ENCODE results near the gene IGFLR1. TPM values are rescaled to one million over a fixed set of nuclear protein-coding genes. Genes with fewer than 3 reads are reported as not detected.
"Not testable (repeated sequence)": the region's sequence is repeated elsewhere in the genome, so short reads cannot be mapped to it uniquely, and the experiment has no call there.

Gene IGFLR1
- total and polyA plus RNA-seq, 3 experiments from 2014 or later = 96.7 to 110 (median 108) TPM

- POLR2A ChIA-PET = no interaction called here
- Histone ChIP-seq H3K4me3 (ENCODE audit: low read length) (peak overlapping the region; percentile 65), H3K36me3 (ENCODE audit: insufficient read depth, low read length) (no peaks in the 10 kb centered on the region), H3K4me1 (ENCODE audit: insufficient read depth, low read length) (peaks cover 17% of the 10 kb centered on the region), H3K9me3 (ENCODE audit: low read length) (no peaks in the 10 kb centered on the region), H3K27me3 (ENCODE audit: insufficient read depth, low read length, poor library complexity, severe bottlenecking) (no peaks in the 10 kb centered on the region), H3K27ac (ENCODE audit: low read depth, low read length) (no peak overlapping the region)
- CTCF ChIA-PET = interaction anchor here (1.2 kb wide), 1 partner anchor 157 kb away, joined by 3 read pairs; no protein-coding TSS in a partner anchor
- Mint-ChIP-seq H3K9me3 (no peaks in the 10 kb centered on the region), H3K4me3 (peak overlapping the region; percentile 75 to 95 (median 83)), H3K27ac (peak overlapping the region in 5 of 8 donors; percentile 35 to 80 (median 72)), H3K36me3 (peaks cover 0 to 6% (median 0%) of the 10 kb centered on the region in 3 donors), H3K27me3 (no peaks in the 10 kb centered on the region), H3K4me1 (peaks cover 21 to 23% (median 22%) of the 10 kb centered on the region in 3 donors)
- DNase-seq = no peak
These were observed 32.7 kb upstream of the IGFLR1 start for GRCh38 chr19:35775046-35775297.

- peaks cover 17% of the 10 kb centered on the region for H3K4me1 ChIP-seq (ENCODE audit: insufficient read depth, low read length)
- Mint-ChIP-seq H3K36me3 (peaks cover 0 to 3% (median 0%) of the 10 kb centered on the region in 3 donors), H3K9me3 (no peaks in the 10 kb centered on the region), H3K4me1 (peaks cover 21 to 23% (median 22%) of the 10 kb centered on the region in 3 donors), H3K4me3 (peak overlapping the region; percentile 75 to 95 (median 83)), H3K27ac (peak overlapping the region in 3 of 8 donors; percentile 72 to 80 (median 74)), H3K27me3 (no peaks in the 10 kb centered on the region)
- CTCF ChIA-PET = interaction anchor here (1.2 kb wide), 1 partner anchor 158 kb away, joined by 3 read pairs; no protein-coding TSS in a partner anchor
- no peak overlapping the region for H3K27ac ChIP-seq (ENCODE audit: low read depth, low read length)
- no peaks in the 10 kb centered on the region for H3K9me3 ChIP-seq (ENCODE audit: low read length)
- H3K4me3 ChIP-seq (ENCODE audit: low read length) = peak overlapping the region; percentile 65
- H3K36me3 ChIP-seq (ENCODE audit: insufficient read depth, low read length) = no peaks in the 10 kb centered on the region
- POLR2A ChIA-PET = no interaction called here
- H3K27me3 ChIP-seq (ENCODE audit: insufficient read depth, low read length, poor library complexity, severe bottlenecking) = no peaks in the 10 kb centered on the region
- DNase-seq = no peak
These were observed 32.2 kb upstream of the IGFLR1 start for GRCh38 chr19:35774274-35775045.

- Histone ChIP-seq H3K36me3 (ENCODE audit: insufficient read depth, low read length) (no peaks in the 10 kb centered on the region), H3K9me3 (ENCODE audit: low read length) (no peaks in the 10 kb centered on the region), H3K4me3 (ENCODE audit: low read length) (no peak overlapping the region), H3K27ac (ENCODE audit: low read depth, low read length) (no peak overlapping the region), H3K27me3 (ENCODE audit: insufficient read depth, low read length, poor library complexity, severe bottlenecking) (no peaks in the 10 kb centered on the region), H3K4me1 (ENCODE audit: insufficient read depth, low read length) (peaks cover 17% of the 10 kb centered on the region)
- Mint-ChIP-seq H3K4me1 (peaks cover 21 to 23% (median 22%) of the 10 kb centered on the region in 3 donors), H3K27ac (no peak overlapping the region), H3K4me3 (peak overlapping the region in 1 of 7 donors; percentile 48), H3K27me3 (no peaks in the 10 kb centered on the region), H3K9me3 (no peaks in the 10 kb centered on the region), H3K36me3 (peaks cover 0 to 7% (median 0%) of the 10 kb centered on the region in 3 donors)
- DNase-seq = no peak
- ChIA-PET POLR2A (interaction anchor here (0.6 kb wide), 1 partner anchor 28 kb away, joined by 5 read pairs; no protein-coding TSS in a partner anchor), CTCF (no interaction called here)
These were observed 31.0 kb upstream of the IGFLR1 start for GRCh38 chr19:35773020-35773806.

GRCh38 chr19:35772362-35772761 lies 30.1 kb upstream of the IGFLR1 start:
- Mint-ChIP-seq H3K27ac (peak overlapping the region in 1 of 8 donors; percentile 89), H3K4me1 (peaks cover 21 to 23% (median 22%) of the 10 kb centered on the region in 3 donors), H3K36me3 (peaks cover 0 to 10% (median 0%) of the 10 kb centered on the region in 3 donors)
- H3K9me3 Mint-ChIP-seq; H3K27me3 Mint-ChIP-seq; CTCF ChIA-PET; H3K4me3 Mint-ChIP-seq; H3K36me3 ChIP-seq (ENCODE audit: insufficient read depth, low read length); H3K9me3 ChIP-seq (ENCODE audit: low read length); DNase-seq; POLR2A ChIA-PET; H3K27me3 ChIP-seq (ENCODE audit: insufficient read depth, low read length, poor library complexity, severe bottlenecking); H3K27ac ChIP-seq (ENCODE audit: low read depth, low read length); H3K4me3 ChIP-seq (ENCODE audit: low read length): not testable (repeated sequence)
- peaks cover 17% of the 10 kb centered on the region for H3K4me1 ChIP-seq (ENCODE audit: insufficient read depth, low read length)

- no peaks in the 10 kb centered on the region for H3K4me1 ChIP-seq (ENCODE audit: insufficient read depth, low read length)
- Mint-ChIP-seq H3K27me3 (no peaks in the 10 kb centered on the region), H3K36me3 (peaks cover 0 to 40% (median 0%) of the 10 kb centered on the region in 3 donors), H3K4me1 (peaks cover 0 to 2% (median 0%) of the 10 kb centered on the region in 3 donors), H3K27ac (no peak overlapping the region), H3K4me3 (no peak overlapping the region), H3K9me3 (no peaks in the 10 kb centered on the region)
- H3K9me3 ChIP-seq (ENCODE audit: low read length) = no peaks in the 10 kb centered on the region
- no peak overlapping the region for H3K27ac ChIP-seq (ENCODE audit: low read depth, low read length)
- DNase-seq = no peak
- H3K36me3 ChIP-seq (ENCODE audit: insufficient read depth, low read length) = no peaks in the 10 kb centered on the region
- POLR2A ChIA-PET = no interaction called here
- CTCF ChIA-PET = no interaction called here
- no peak overlapping the region for H3K4me3 ChIP-seq (ENCODE audit: low read length)
- no peaks in the 10 kb centered on the region for H3K27me3 ChIP-seq (ENCODE audit: insufficient read depth, low read length, poor library complexity, severe bottlenecking)
These were observed 25.8 kb upstream of the IGFLR1 start for GRCh38 chr19:35768082-35768421.

- H3K27ac ChIP-seq (ENCODE audit: low read depth, low read length) = no peak overlapping the region
- ChIA-PET CTCF (interaction anchor here (0.6 kb wide), 1 partner anchor 142 kb away, joined by 4 read pairs; no protein-coding TSS in a partner anchor), POLR2A (no interaction called here)
- no peaks in the 10 kb centered on the region for H3K4me1 ChIP-seq (ENCODE audit: insufficient read depth, low read length)
- no peaks in the 10 kb centered on the region for H3K9me3 ChIP-seq (ENCODE audit: low read length)
- no peaks in the 10 kb centered on the region for H3K27me3 ChIP-seq (ENCODE audit: insufficient read depth, low read length, poor library complexity, severe bottlenecking)
- no peaks in the 10 kb centered on the region for H3K9me3 Mint-ChIP-seq
- H3K36me3 ChIP-seq (ENCODE audit: insufficient read depth, low read length) = no peaks in the 10 kb centered on the region
- no peaks in the 10 kb centered on the region for H3K27me3 Mint-ChIP-seq
- no peak overlapping the region for H3K4me3 ChIP-seq (ENCODE audit: low read length)
- H3K36me3 Mint-ChIP-seq = peaks cover 0 to 40% (median 0%) of the 10 kb centered on the region in 3 donors
- no peak for DNase-seq
- no peak overlapping the region for H3K27ac Mint-ChIP-seq
- no peak overlapping the region for H3K4me3 Mint-ChIP-seq
- no peaks in the 10 kb centered on the region for H3K4me1 Mint-ChIP-seq
These were observed 25.2 kb upstream of the IGFLR1 start for GRCh38 chr19:35767288-35768081.

GRCh38 chr19:35766571-35767104 lies 24.4 kb upstream of the IGFLR1 start:
- H3K9me3 ChIP-seq (ENCODE audit: low read length) = no peaks in the 10 kb centered on the region
- CTCF ChIA-PET = interaction anchor here (0.6 kb wide), 1 partner anchor 141 kb away, joined by 4 read pairs; no protein-coding TSS in a partner anchor
- H3K4me3 Mint-ChIP-seq = no peak overlapping the region
- no peak for DNase-seq
- H3K27me3 Mint-ChIP-seq = no peaks in the 10 kb centered on the region
- no peaks in the 10 kb centered on the region for H3K9me3 Mint-ChIP-seq
- POLR2A ChIA-PET = no interaction called here
- H3K36me3 ChIP-seq (ENCODE audit: insufficient read depth, low read length) = no peaks in the 10 kb centered on the region
- no peaks in the 10 kb centered on the region for H3K27me3 ChIP-seq (ENCODE audit: insufficient read depth, low read length, poor library complexity, severe bottlenecking)
- H3K27ac ChIP-seq (ENCODE audit: low read depth, low read length) = no peak overlapping the region
- no peak overlapping the region for H3K4me3 ChIP-seq (ENCODE audit: low read length)
- no peaks in the 10 kb centered on the region for H3K4me1 ChIP-seq (ENCODE audit: insufficient read depth, low read length)
- H3K27ac Mint-ChIP-seq = peak overlapping the region in 1 of 8 donors; percentile 57
- no peaks in the 10 kb centered on the region for H3K4me1 Mint-ChIP-seq
- peaks cover 0 to 47% (median 0%) of the 10 kb centered on the region in 3 donors for H3K36me3 Mint-ChIP-seq
